ENCODE measurements around the gene RGS18.
"Not testable (repeated sequence)": the region's sequence is repeated elsewhere in the genome, so short reads cannot be mapped to it uniquely, and the experiment has no call there.

Gene RGS18

DNA sequence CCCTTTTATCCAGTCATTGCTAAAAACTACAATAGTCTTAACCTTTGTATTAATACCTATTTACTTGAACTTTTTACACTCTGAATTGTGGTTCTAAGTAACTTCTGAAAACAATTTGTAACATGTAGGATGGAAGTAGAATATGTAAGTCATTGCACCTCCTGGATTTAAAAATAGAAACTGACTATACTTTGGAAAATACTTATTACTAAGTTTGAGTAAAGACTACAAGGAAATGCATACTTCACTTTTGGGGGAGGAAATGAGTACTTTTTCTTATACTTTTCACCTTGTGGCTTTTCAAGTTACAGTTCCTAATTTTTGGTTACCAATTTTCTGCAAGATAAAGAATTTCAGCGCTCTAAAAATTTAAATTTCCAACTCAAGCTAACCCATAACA lies 8.7 kb downstream of the RGS18 start:
- no peak for DNase-seq (ENCODE audit: low spot score)

GRCh38 chr1:192167911-192168700 lies 9.8 kb downstream of the RGS18 start:
- DNase-seq (ENCODE audit: low spot score) = no peak

- no peak for DNase-seq (ENCODE audit: low spot score)
Observed at GRCh38 chr1:192168964-192169363, 10.7 kb downstream of the RGS18 start.

- no peak for DNase-seq (ENCODE audit: low spot score)
Observed at GRCh38 chr1:192170196-192170984, 12.1 kb downstream of the RGS18 start.

- no peak for DNase-seq (ENCODE audit: low spot score)
Observed at GRCh38 chr1:192171123-192171522, 12.9 kb downstream of the RGS18 start.

- no peak for DNase-seq (ENCODE audit: low spot score)
Observed at GRCh38 chr1:192175971-192176370, 17.7 kb downstream of the RGS18 start.

- DNase-seq (ENCODE audit: low spot score) = no peak
Observed at GRCh38 chr1:192183788-192184187, 25.5 kb downstream of the RGS18 start.

DNA sequence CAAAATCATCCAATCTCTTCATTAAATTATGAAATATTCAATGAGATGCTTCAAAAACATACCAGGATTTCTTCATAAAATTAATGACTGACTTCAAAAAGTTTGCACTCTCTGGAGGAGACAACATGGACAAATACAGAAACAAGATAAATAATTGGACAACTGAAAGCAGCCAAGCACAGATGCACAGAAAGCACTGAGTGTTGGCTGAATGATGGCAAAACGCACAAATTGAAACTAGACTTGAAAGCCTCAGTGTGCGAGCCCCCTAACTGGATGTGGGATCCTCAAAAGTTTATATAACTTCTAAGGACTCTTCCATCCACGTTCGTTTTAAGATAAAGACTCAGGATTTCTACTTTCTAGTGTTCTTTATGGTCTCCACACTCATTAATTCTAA lies 27.9 kb downstream of the RGS18 start:
- no peak for DNase-seq (ENCODE audit: low spot score)

- DNase-seq (ENCODE audit: low spot score) = no peak
Observed at GRCh38 chr1:192190066-192190465, 31.8 kb downstream of the RGS18 start.

- DNase-seq (ENCODE audit: low spot score) = no peak
Observed at GRCh38 chr1:192201303-192201702, 43.0 kb downstream of the RGS18 start.

GRCh38 chr1:192224396-192224795 lies 66.1 kb downstream of the RGS18 start:
- no peak for DNase-seq (ENCODE audit: low spot score)

DNA sequence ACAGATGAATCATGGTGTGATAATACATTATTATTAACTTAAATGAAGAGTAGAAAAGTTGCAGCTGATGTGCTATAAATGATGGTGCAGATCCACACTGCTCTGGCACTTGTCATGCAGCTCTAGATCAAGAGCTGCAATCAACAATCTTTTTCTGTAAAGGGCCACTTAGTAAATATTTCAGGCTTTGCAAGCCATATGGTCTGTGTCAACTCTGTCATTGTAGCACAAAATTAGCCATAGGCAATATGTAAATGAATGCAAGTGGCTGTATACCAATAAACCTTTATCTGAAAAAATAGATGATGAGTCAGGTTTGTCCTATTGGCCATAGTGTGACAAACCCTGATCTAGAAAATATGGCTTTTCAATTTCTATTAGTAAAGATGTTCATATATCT lies 66.6 kb downstream of the RGS18 start:
- no peak for DNase-seq (ENCODE audit: low spot score)

- DNase-seq (ENCODE audit: low spot score) = no peak
Observed at GRCh38 chr1:192225266-192225665, 67.0 kb downstream of the RGS18 start.

GRCh38 chr1:192225703-192226102 lies 67.4 kb downstream of the RGS18 start:
- DNase-seq (ENCODE audit: low spot score) = no peak

GRCh38 chr1:192227330-192227729 lies 69.1 kb downstream of the RGS18 start:
- DNase-seq (ENCODE audit: low spot score) = no peak

DNA sequence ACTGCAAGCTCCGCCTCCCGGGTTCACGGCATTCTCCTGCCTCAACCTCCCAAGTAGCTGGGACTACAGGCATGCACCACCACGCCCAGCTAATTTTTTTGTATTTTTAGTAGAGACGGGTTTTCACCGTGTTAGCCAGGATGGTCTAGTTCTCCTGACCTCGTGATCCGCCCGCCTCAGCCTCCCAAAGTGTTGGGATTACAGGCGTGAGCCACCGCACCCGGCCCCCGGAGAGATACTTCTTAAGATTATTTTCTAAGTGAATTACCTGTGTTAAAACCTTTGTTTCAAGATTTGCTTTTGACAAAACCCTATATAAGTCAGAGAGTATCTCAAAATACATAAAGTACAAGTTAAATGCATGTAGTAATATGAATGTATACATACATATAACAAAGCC lies 69.7 kb downstream of the RGS18 start:
- not testable (repeated sequence) for DNase-seq (ENCODE audit: low spot score)

- DNase-seq (ENCODE audit: low spot score) = no peak
Observed at GRCh38 chr1:192232817-192233417, 74.7 kb downstream of the RGS18 start.

- no peak for DNase-seq (ENCODE audit: low spot score)
Observed at GRCh38 chr1:192235127-192235526, 76.9 kb downstream of the RGS18 start.

Data from GM03348 (cell line).